GM23338 (cell line): ENCODE measurements around the gene FTH1. TPM values are rescaled to one million over a fixed set of nuclear protein-coding genes. Genes with fewer than 3 reads are reported as not detected.

Experiments
- ATAC-seq: fragments of 200-7000 bp; cut with Tn5 transposase; 3 replicates; pipeline ENCODE4 v1.9.1; 2020
- DNase-seq: peaks from one replicate; pipeline ENCODE4 v3.0.0-alpha.2; 2015; ENCODE audit warnings: low spot score
- H2AFZ ChIP-seq: fragments of 200-600 bp; sonication (generic); 2 replicates; pipeline ENCODE4 v1.8.0; 2016; ENCODE audit warnings: antibody characterized with exemption, mild to moderate bottlenecking, moderate library complexity
- H3F3A ChIP-seq: fragments of 200-600 bp; sonication (generic); replicated peaks from 2 replicates; pipeline ENCODE4 v1.8.0; 2017; ENCODE audit warnings: antibody characterized with exemption, mixed run types, low read depth
- H3K27ac ChIP-seq: fragments of 200-600 bp; sonication (generic); 2 replicates; pipeline ENCODE4 v1.6.1; 2016; ENCODE audit warnings: low read depth
- H3K27me3 ChIP-seq: fragments of 200-600 bp; sonication (generic); 2 replicates; pipeline ENCODE4 v1.8.0; 2016; ENCODE audit warnings: mild to moderate bottlenecking, mixed run types, moderate library complexity; ENCODE audit not compliant: insufficient read depth
- H3K36me3 ChIP-seq: fragments of 200-600 bp; sonication (generic); 2 replicates; pipeline ENCODE4 v1.8.0; 2016; ENCODE audit warnings: mild to moderate bottlenecking; ENCODE audit not compliant: insufficient read depth
- H3K4me1 ChIP-seq: fragments of 200-600 bp; sonication (generic); 2 replicates; pipeline ENCODE4 v1.8.0; 2016; ENCODE audit warnings: mild to moderate bottlenecking, moderate library complexity; ENCODE audit not compliant: insufficient read depth
- H3K4me2 ChIP-seq: fragments of 200-600 bp; sonication (generic); 2 replicates; pipeline ENCODE4 v1.7.1; 2017; ENCODE audit warnings: mixed run types
- H3K4me3 ChIP-seq: fragments of 200-600 bp; sonication (generic); 2 replicates; pipeline ENCODE4 v1.6.1; 2016; ENCODE audit warnings: mixed run types
- H3K79me2 ChIP-seq: fragments of 200-600 bp; sonication (generic); replicated peaks from 2 replicates; pipeline ENCODE4 v1.8.0; 2017; ENCODE audit warnings: mild to moderate bottlenecking; ENCODE audit not compliant: insufficient read depth
- H3K9me2 ChIP-seq: fragments of 200-600 bp; sonication (generic); 2 replicates; pipeline ENCODE4 v1.8.0; 2017; ENCODE audit not compliant: insufficient read depth
- H4K20me1 ChIP-seq: fragments of 200-600 bp; sonication (generic); replicated peaks from 2 replicates; pipeline ENCODE4 v1.8.0; 2017; ENCODE audit warnings: mild to moderate bottlenecking; ENCODE audit not compliant: insufficient read depth
- H3K27ac Mint-ChIP-seq: 2 replicates; pipeline ENCODE4 v1.8.0; 2020; ENCODE audit warnings: inconsistent platforms, mild to moderate bottlenecking, moderate library complexity, mixed read lengths
- H3K27me3 Mint-ChIP-seq: 3 replicates; pipeline ENCODE4 v1.8.0; 2022; ENCODE audit warnings: low read depth, mild to moderate bottlenecking, moderate library complexity, mixed read lengths, inconsistent platforms; ENCODE audit not compliant: insufficient read depth, poor library complexity
- H3K36me3 Mint-ChIP-seq: 3 replicates; pipeline ENCODE4 v1.8.0; 2021; ENCODE audit warnings: low read depth, mild to moderate bottlenecking, inconsistent platforms, moderate library complexity, mixed read lengths
- H3K4me1 Mint-ChIP-seq: 3 replicates; pipeline ENCODE4 v1.8.0; 2020; ENCODE audit warnings: mild to moderate bottlenecking, inconsistent platforms, mixed read lengths
- H3K4me3 Mint-ChIP-seq: 3 replicates; pipeline ENCODE4 v1.8.0; 2021; ENCODE audit warnings: moderate library complexity, mild to moderate bottlenecking, inconsistent platforms, mixed read lengths
- H3K9me3 Mint-ChIP-seq: 3 replicates; pipeline ENCODE4 v1.8.0; 2020; ENCODE audit warnings: moderate library complexity, mild to moderate bottlenecking, inconsistent platforms, mixed read lengths
- CTCF ChIP-seq, 2 experiments: fragments of 200-600 bp in 1 of 2; sonication (generic) in 1 of 2; conservative IDR thresholded peaks; 2 replicates each; pipeline versions ENCODE4 v1.5.1 to v1.6.1; 2016 to 2017; ENCODE audit warnings: antibody characterized with exemption in 2 of 2, low read depth in 2 of 2, mild to moderate bottlenecking in 2 of 2, moderate library complexity in 1 of 2
- EZH2phosphoT487 ChIP-seq: fragments of 200-600 bp; sonication (generic); IDR thresholded peaks from one replicate; pipeline ENCODE4 v1.8.1; 2018; ENCODE audit warnings: antibody characterized with exemption; ENCODE audit not compliant: unreplicated experiment
- JUNB ChIP-seq: IDR thresholded peaks from one replicate; pipeline ENCODE4 v1.6.1; 2016; ENCODE audit warnings: antibody characterized with exemption; ENCODE audit not compliant: unreplicated experiment
- POLR2AphosphoS5 ChIP-seq: IDR thresholded peaks from 2 replicates; pipeline ENCODE4 v1.6.1; 2016; ENCODE audit warnings: antibody characterized with exemption, low read depth
- STAT1 ChIP-seq: IDR thresholded peaks from one replicate; pipeline ENCODE4 v1.6.1; 2016; ENCODE audit warnings: antibody characterized with exemption; ENCODE audit not compliant: unreplicated experiment
- polyA plus RNA-seq: library from polyadenylated mRNA; unstranded; fragments of >200 nt; fragmentation: Nextera tagmentation; extraction: Ambion mirVana; gene quantifications from 2 replicates; pipeline ENCODE4 v1.2.1, GENCODE V29; 2016
- total RNA-seq: library from RNA; depleted of rRNA; stranded (reverse); fragments of >200 nt; shearing (Covaris generic); gene quantifications from 2 replicates; pipeline ENCODE4 v1.2.3, GENCODE V29; 2014
- TF ChIP-seq, protein P1 (sequence below): fragments of 250-450 bp; sonication (Bioruptor Pico); IDR thresholded peaks from 2 replicates; pipeline ENCODE4 v1.5.0; 2020; ENCODE audit warnings: mild to moderate bottlenecking, moderate library complexity
- TF ChIP-seq, protein P2 (sequence below): IDR thresholded peaks from one replicate; pipeline ENCODE4 v1.6.1; 2018; ENCODE audit warnings: antibody characterized with exemption; ENCODE audit not compliant: unreplicated experiment

The FTH1 gene
- total and polyA plus RNA-seq, 2 experiments from 2014 or later, result 718 to 2,750 TPM

DNA sequence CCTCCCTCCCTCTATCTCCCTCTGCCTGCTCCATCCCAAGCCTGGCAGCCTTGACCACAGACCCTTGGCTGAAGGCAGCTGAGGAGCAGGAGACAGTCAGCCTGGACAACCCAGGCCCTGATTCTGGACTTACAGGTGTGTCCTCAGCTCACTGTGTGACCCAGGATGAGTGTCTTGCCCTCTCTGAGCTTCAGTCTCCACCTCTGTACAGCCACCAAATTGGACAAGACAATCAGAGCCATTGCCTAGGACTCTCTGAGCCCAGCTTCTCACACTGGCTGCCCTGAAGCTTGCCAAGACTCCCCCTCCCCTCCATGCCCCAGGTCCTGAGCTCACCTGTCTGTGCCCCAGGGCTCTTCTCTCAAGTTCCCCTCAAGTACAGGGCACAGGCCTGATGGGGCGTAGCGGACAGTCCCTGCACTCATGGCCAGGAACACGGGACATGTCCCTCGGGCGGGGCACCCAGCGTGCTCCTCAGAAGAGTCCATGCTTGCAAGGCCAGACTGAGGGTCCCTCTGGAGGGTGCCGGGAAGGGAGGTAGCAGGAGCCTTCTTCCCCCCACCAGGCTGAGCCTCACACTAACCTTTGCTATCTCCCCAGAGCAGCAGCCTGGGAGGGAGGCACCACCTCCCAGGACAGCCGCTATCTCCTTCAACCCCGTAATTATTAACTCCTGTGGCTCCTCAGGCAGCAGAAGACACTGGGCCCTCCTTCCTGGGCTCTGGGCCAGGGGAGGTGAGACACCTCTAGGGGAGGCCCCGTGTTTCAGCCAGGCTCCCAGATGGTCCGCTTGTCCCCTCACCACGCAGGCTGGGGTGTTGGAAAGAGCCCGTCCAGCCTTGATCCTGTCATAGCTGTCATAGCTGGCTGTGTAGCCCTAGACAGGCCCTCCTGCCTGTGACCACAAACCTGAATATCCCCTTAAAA is 47.5 kb downstream of the FTH1 start:
- ATAC-seq, result no peak
- Histone ChIP-seq H3K4me2 (no peak overlapping the region), H3K4me1 (peaks cover 21% of the 10 kb centered on the region), H2AFZ (no peak overlapping the region), H3K4me3 (no peak overlapping the region), H3K27me3 (peaks cover 23% of the 10 kb centered on the region), H4K20me1 (no peaks in the 10 kb centered on the region), H3K27ac (no peak overlapping the region), H3F3A (peaks cover 7% of the 10 kb centered on the region; the same call in 1 of the 2 replicates), H3K36me3 (no peaks in the 10 kb centered on the region), H3K9me2 (no peaks in the 10 kb centered on the region), H3K79me2 (no peaks in the 10 kb centered on the region)
- H3K9me3 Mint-ChIP-seq, result no peaks in the 10 kb centered on the region; the same call in 2 of the 3 replicates
- H3K27me3 Mint-ChIP-seq, result peaks cover 40% of the 10 kb centered on the region
- H3K27ac Mint-ChIP-seq, result no peak overlapping the region
- peaks cover 34% of the 10 kb centered on the region for H3K4me1 Mint-ChIP-seq
- H3K36me3 Mint-ChIP-seq, result no peaks in the 10 kb centered on the region; the same call in 2 of the 3 replicates
- H3K4me3 Mint-ChIP-seq, result no peak overlapping the region
- no peak for DNase-seq
- TF ChIP-seq, protein P1, sequence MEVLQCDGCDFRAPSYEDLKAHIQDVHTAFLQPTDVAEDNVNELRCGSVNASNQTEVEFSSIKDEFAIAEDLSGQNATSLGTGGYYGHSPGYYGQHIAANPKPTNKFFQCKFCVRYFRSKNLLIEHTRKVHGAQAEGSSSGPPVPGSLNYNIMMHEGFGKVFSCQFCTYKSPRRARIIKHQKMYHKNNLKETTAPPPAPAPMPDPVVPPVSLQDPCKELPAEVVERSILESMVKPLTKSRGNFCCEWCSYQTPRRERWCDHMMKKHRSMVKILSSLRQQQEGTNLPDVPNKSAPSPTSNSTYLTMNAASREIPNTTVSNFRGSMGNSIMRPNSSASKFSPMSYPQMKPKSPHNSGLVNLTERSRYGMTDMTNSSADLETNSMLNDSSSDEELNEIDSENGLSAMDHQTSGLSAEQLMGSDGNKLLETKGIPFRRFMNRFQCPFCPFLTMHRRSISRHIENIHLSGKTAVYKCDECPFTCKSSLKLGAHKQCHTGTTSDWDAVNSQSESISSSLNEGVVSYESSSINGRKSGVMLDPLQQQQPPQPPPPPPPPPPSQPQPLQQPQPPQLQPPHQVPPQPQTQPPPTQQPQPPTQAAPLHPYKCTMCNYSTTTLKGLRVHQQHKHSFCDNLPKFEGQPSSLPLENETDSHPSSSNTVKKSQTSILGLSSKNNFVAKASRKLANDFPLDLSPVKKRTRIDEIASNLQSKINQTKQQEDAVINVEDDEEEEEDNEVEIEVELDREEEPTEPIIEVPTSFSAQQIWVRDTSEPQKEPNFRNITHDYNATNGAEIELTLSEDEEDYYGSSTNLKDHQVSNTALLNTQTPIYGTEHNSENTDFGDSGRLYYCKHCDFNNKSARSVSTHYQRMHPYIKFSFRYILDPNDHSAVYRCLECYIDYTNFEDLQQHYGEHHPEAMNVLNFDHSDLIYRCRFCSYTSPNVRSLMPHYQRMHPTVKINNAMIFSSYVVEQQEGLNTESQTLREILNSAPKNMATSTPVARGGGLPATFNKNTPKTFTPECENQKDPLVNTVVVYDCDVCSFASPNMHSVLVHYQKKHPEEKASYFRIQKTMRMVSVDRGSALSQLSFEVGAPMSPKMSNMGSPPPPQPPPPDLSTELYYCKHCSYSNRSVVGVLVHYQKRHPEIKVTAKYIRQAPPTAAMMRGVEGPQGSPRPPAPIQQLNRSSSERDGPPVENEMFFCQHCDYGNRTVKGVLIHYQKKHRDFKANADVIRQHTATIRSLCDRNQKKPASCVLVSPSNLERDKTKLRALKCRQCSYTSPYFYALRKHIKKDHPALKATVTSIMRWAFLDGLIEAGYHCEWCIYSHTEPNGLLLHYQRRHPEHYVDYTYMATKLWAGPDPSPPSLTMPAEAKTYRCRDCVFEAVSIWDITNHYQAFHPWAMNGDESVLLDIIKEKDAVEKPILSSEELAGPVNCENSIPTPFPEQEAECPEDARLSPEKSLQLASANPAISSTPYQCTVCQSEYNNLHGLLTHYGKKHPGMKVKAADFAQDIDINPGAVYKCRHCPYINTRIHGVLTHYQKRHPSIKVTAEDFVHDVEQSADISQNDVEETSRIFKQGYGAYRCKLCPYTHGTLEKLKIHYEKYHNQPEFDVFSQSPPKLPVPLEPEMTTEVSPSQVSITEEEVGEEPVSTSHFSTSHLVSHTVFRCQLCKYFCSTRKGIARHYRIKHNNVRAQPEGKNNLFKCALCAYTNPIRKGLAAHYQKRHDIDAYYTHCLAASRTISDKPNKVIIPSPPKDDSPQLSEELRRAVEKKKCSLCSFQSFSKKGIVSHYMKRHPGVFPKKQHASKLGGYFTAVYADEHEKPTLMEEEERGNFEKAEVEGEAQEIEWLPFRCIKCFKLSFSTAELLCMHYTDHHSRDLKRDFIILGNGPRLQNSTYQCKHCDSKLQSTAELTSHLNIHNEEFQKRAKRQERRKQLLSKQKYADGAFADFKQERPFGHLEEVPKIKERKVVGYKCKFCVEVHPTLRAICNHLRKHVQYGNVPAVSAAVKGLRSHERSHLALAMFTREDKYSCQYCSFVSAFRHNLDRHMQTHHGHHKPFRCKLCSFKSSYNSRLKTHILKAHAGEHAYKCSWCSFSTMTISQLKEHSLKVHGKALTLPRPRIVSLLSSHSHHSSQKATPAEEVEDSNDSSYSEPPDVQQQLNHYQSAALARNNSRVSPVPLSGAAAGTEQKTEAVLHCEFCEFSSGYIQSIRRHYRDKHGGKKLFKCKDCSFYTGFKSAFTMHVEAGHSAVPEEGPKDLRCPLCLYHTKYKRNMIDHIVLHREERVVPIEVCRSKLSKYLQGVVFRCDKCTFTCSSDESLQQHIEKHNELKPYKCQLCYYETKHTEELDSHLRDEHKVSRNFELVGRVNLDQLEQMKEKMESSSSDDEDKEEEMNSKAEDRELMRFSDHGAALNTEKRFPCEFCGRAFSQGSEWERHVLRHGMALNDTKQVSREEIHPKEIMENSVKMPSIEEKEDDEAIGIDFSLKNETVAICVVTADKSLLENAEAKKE (CRISPR knock-in tag), result no peak

GRCh38 chr11:61918938-61919704 is 48.3 kb downstream of the FTH1 start:
- DNase-seq (no peak), ATAC-seq (no peak)
- peaks cover 21% of the 10 kb centered on the region for H3K4me1 ChIP-seq
- H3K27ac ChIP-seq, result no peak overlapping the region
- H3K9me3 Mint-ChIP-seq, result no peaks in the 10 kb centered on the region; the same call in 2 of the 3 replicates
- peaks cover 38% of the 10 kb centered on the region for H3K27me3 Mint-ChIP-seq
- H3K9me2 ChIP-seq, result no peaks in the 10 kb centered on the region
- no peaks in the 10 kb centered on the region for H3K79me2 ChIP-seq
- H3K36me3 ChIP-seq, result no peaks in the 10 kb centered on the region
- no peaks in the 10 kb centered on the region for H4K20me1 ChIP-seq
- no peak overlapping the region for H2AFZ ChIP-seq
- no peaks in the 10 kb centered on the region; the same call in 2 of the 3 replicates for H3K36me3 Mint-ChIP-seq
- peaks cover 4% of the 10 kb centered on the region; the same call in 1 of the 2 replicates for H3F3A ChIP-seq
- no peak overlapping the region for H3K27ac Mint-ChIP-seq
- H3K27me3 ChIP-seq, result peaks cover 23% of the 10 kb centered on the region
- no peak overlapping the region for H3K4me3 Mint-ChIP-seq
- no peak overlapping the region for H3K4me3 ChIP-seq
- peaks cover 27% of the 10 kb centered on the region for H3K4me1 Mint-ChIP-seq
- no peak overlapping the region for H3K4me2 ChIP-seq
- TF ChIP-seq POLR2AphosphoS5, result no peak
- no peak for TF ChIP-seq CTCF (conservative IDR thresholded peaks at IDR 0.05; ENCODE audit: low read depth in 2 of 2)
- no peak for TF ChIP-seq STAT1
- TF ChIP-seq, protein P2, sequence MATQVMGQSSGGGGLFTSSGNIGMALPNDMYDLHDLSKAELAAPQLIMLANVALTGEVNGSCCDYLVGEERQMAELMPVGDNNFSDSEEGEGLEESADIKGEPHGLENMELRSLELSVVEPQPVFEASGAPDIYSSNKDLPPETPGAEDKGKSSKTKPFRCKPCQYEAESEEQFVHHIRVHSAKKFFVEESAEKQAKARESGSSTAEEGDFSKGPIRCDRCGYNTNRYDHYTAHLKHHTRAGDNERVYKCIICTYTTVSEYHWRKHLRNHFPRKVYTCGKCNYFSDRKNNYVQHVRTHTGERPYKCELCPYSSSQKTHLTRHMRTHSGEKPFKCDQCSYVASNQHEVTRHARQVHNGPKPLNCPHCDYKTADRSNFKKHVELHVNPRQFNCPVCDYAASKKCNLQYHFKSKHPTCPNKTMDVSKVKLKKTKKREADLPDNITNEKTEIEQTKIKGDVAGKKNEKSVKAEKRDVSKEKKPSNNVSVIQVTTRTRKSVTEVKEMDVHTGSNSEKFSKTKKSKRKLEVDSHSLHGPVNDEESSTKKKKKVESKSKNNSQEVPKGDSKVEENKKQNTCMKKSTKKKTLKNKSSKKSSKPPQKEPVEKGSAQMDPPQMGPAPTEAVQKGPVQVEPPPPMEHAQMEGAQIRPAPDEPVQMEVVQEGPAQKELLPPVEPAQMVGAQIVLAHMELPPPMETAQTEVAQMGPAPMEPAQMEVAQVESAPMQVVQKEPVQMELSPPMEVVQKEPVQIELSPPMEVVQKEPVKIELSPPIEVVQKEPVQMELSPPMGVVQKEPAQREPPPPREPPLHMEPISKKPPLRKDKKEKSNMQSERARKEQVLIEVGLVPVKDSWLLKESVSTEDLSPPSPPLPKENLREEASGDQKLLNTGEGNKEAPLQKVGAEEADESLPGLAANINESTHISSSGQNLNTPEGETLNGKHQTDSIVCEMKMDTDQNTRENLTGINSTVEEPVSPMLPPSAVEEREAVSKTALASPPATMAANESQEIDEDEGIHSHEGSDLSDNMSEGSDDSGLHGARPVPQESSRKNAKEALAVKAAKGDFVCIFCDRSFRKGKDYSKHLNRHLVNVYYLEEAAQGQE, result no peak
- TF ChIP-seq EZH2phosphoT487, result no peak
- no peak for TF ChIP-seq JUNB
